Measurements from ENCODE around the gene UVRAG. TPM values are rescaled to one million over a fixed set of nuclear protein-coding genes. Genes with fewer than 3 reads are reported as not detected.

The UVRAG gene
- total and polyA plus RNA-seq, 2 donors from 2014 or later: 7.2 to 27.9 TPM

DNA sequence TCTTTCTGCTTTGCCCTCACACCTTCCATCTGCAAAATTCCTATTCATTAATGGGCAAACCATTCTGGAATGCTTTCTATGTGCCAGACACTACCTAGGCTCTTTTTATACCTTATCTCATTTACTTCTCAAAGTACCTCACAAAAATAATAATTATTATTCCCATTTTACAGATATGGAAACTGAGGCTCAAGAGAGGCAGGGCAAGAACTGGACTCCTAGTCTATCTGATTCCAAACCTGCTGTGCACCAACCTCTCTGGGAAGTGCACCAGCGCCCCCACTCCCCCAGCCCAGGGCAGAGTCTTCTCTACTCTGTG, 47.3 kb upstream of the UVRAG start:
- FAIRE-seq (no peak), DNase-seq (no peak)
- H3K27me3 ChIP-seq (ENCODE audit: control insufficient read depth, insufficient read depth, low read length): peaks cover 3% of the 10 kb centered on the region
- no peaks in the 10 kb centered on the region for H3K9me3 ChIP-seq (ENCODE audit: control insufficient read depth in 2 of 3, insufficient read depth in 1 of 3, low read length in 3 of 3)
- TF ChIP-seq, protein P1, sequence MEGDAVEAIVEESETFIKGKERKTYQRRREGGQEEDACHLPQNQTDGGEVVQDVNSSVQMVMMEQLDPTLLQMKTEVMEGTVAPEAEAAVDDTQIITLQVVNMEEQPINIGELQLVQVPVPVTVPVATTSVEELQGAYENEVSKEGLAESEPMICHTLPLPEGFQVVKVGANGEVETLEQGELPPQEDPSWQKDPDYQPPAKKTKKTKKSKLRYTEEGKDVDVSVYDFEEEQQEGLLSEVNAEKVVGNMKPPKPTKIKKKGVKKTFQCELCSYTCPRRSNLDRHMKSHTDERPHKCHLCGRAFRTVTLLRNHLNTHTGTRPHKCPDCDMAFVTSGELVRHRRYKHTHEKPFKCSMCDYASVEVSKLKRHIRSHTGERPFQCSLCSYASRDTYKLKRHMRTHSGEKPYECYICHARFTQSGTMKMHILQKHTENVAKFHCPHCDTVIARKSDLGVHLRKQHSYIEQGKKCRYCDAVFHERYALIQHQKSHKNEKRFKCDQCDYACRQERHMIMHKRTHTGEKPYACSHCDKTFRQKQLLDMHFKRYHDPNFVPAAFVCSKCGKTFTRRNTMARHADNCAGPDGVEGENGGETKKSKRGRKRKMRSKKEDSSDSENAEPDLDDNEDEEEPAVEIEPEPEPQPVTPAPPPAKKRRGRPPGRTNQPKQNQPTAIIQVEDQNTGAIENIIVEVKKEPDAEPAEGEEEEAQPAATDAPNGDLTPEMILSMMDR (IDR thresholded peaks at IDR 0.05; ENCODE audit: borderline replicate concordance, extremely low read depth, insufficient read depth): no peak
- no peak overlapping the region for H3K9ac ChIP-seq (ENCODE audit: low read length in 3 of 3)
- no peaks in the 10 kb centered on the region for H3K36me3 ChIP-seq (ENCODE audit: control insufficient read depth in 2 of 3, insufficient read depth in 3 of 3, low read length in 3 of 3)
- no peak overlapping the region for H3K27ac ChIP-seq (ENCODE audit: low read depth in 2 of 2, low read length in 2 of 2)
- intact Hi-C loops (cut with DNase I): no loop called here
- peak overlapping the region in 1 of 3 donors; percentile 50 for H3K4me3 ChIP-seq (ENCODE audit: low read length in 3 of 3)
- peaks cover 0 to 10% (median 5%) of the 10 kb centered on the region in 3 donors for H3K4me1 ChIP-seq (ENCODE audit: control insufficient read depth in 2 of 3, insufficient read depth in 2 of 3, low read depth in 1 of 3, low read length in 3 of 3)

DNA sequence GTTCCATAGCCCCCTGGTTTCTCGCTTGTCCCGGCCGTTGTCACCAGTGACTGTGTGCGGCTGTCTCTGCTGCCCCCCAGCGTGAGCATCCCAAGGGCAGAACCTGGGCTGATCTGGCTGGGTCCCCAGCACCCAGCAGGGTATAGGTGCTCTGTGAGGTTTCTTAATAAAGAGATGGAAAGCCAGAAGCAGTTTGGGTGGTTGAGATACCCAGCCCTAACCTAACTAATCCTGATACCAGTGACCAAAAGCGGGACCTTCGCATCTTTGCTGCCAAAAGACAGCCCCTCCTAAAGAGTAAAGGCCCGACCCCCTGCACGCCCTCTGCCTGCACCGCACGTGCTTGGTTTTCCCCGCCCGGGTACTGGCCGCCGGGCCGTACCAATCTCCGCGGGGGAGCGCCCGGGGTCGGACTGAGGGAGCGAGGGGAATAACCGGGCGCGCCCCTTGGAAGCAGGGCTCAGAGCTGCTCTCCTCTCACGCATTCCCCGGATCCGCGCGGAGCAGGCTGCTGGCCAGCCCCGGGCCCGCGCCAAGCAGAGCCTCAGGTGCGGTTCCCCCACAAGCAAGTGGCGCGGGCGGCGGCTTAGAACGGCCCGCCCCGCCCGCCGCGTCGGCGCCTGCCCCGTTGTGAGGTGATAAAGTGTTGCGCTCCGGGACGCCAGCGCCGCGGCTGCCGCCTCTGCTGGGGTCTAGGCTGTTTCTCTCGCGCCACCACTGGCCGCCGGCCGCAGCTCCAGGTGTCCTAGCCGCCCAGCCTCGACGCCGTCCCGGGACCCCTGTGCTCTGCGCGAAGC, 46.7 kb upstream of the UVRAG start, which contains the start of gene DGAT2:
Gene DGAT2 (plus strand): TSS at position 667 of the 797 bp plus-strand sequence. CDS start 214 bp downstream, outside the sequence.
- intact Hi-C loops (cut with DNase I): no loop called here
- Histone ChIP-seq H3K27me3 (ENCODE audit: control insufficient read depth, insufficient read depth, low read length) (peaks cover 3% of the 10 kb centered on the region), H3K4me3 (ENCODE audit: low read length in 3 of 3) (peak within 1 kb of the TSS; percentile 28 to 56 (median 50)), H3K36me3 (ENCODE audit: control insufficient read depth in 2 of 3, insufficient read depth in 3 of 3, low read length in 3 of 3) (no peaks in the 10 kb centered on the region), H3K4me1 (ENCODE audit: control insufficient read depth in 2 of 3, insufficient read depth in 2 of 3, low read depth in 1 of 3, low read length in 3 of 3) (peaks cover 0 to 10% (median 5%) of the 10 kb centered on the region in 3 donors), H3K27ac (ENCODE audit: low read depth in 2 of 2, low read length in 2 of 2) (no peak within 1 kb of the TSS), H3K9ac (ENCODE audit: low read length in 3 of 3) (no peak within 1 kb of the TSS), H3K9me3 (ENCODE audit: control insufficient read depth in 2 of 3, insufficient read depth in 1 of 3, low read length in 3 of 3) (no peaks in the 10 kb centered on the region)
- FAIRE-seq (no peak), DNase-seq (peak; percentile 86 to 93 (median 87))
- TF ChIP-seq, protein P1 (IDR thresholded peaks at IDR 0.05; ENCODE audit: borderline replicate concordance, extremely low read depth, insufficient read depth): no peak

- H3K36me3 ChIP-seq (ENCODE audit: control insufficient read depth in 2 of 3, insufficient read depth in 3 of 3, low read length in 3 of 3): no peaks in the 10 kb centered on the region
- DNase-seq (peak in 4 of 5 donors; percentile 17 to 69 (median 40)), FAIRE-seq (no peak)
- H3K27me3 ChIP-seq (ENCODE audit: control insufficient read depth, insufficient read depth, low read length): peaks cover 3% of the 10 kb centered on the region
- H3K27ac ChIP-seq (ENCODE audit: low read depth in 2 of 2, low read length in 2 of 2): no peak overlapping the region
- H3K9ac ChIP-seq (ENCODE audit: low read length in 3 of 3): no peak overlapping the region
- intact Hi-C loops (cut with DNase I): no loop called here
- TF ChIP-seq, protein P1 (IDR thresholded peaks at IDR 0.05; ENCODE audit: borderline replicate concordance, extremely low read depth, insufficient read depth): no peak
- peaks cover 0 to 10% (median 5%) of the 10 kb centered on the region in 3 donors for H3K4me1 ChIP-seq (ENCODE audit: control insufficient read depth in 2 of 3, insufficient read depth in 2 of 3, low read depth in 1 of 3, low read length in 3 of 3)
- peak overlapping the region in 2 of 3 donors; percentile 25 to 50 for H3K4me3 ChIP-seq (ENCODE audit: low read length in 3 of 3)
- H3K9me3 ChIP-seq (ENCODE audit: control insufficient read depth in 2 of 3, insufficient read depth in 1 of 3, low read length in 3 of 3): no peaks in the 10 kb centered on the region
Measured at GRCh38 chr11:75768909-75769771, 45.9 kb upstream of the UVRAG start.

All from kidney (tissue), 14 donors.